Hippocampal formation (tissue), 2 donors: ENCODE measurements around the gene SCN9A.

Experiments
- DNase-seq, 2 donors: peaks; one replicate each; lab custom pipeline; 2025; lab: John Stamatoyannopoulos, UW

SCN9A gene

GRCh38 chr2:166173263-166173662 lies 202.5 kb downstream of the SCN9A start:
- DNase-seq = no peak

GRCh38 chr2:166171216-166171615 lies 204.5 kb downstream of the SCN9A start:
- no peak for DNase-seq

DNA sequence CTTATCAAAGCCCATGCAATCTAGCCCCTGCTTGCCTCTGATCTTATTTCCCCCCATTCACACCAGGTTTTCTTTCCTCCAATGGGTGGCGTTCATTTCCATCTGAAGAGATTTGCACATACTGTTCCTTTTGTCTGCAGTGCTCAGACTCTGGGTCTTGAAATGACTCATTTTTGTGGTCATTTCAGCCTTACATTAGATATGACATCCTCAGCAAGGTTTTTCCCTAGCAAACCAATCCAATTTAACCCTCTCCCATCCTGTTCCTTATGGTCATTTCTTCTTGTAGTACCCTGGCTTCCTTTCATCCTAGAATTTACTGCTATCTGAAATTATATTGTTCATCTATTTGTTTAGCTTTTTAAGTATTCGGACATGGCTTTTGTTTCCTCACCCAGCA lies 205.4 kb downstream of the SCN9A start:
- no peak for DNase-seq

GRCh38 chr2:166167449-166167848 lies 208.3 kb downstream of the SCN9A start:
- no peak for DNase-seq

DNA sequence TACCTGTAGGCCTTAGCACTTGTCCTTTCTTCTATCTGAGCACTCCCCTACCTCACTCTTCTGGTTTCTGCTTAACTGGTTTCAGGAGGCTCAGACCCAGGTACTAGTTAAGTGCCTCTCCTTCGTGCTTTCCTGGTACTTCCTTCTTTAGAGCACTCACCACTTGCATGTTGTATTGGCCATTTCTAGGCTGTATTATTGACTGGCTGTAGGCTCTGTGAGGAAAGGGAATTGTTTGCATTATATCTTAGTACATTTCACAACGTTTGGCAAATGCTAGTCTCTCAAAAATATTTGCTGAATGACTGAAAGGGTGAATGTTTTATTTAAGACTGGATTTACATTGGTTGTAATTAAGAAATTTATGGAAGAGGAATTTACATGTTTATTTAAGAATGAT lies 212.0 kb downstream of the SCN9A start:
- no peak for DNase-seq

GRCh38 chr2:166158546-166158945 lies 217.2 kb downstream of the SCN9A start:
- no peak for DNase-seq

GRCh38 chr2:166157578-166157977 lies 218.2 kb downstream of the SCN9A start:
- no peak for DNase-seq

DNA sequence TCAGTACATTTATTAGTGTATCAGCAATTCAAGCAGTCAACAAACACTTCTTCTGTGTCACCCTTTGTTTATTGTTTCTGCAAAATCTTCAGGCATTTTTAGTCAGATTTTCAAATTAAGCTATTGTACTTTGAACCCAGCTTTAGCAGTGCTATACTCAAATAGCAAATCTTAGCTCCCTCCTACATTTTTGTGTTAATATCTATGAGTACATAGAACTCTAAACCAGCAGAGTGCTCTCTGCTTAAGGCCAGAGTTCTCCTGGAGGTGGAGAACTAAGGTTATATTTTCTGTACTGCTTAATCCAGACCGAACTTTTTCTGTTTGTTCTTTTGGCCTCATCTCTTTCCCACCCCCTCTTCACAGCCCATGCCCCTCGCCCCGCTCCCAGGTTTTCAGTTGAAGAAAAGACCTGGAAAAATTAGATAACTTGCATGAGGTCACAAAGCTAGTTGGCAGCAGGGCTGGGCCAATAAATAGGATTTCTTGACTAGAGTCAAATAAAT lies 218.7 kb downstream of the SCN9A start:
- no peak for DNase-seq

DNA sequence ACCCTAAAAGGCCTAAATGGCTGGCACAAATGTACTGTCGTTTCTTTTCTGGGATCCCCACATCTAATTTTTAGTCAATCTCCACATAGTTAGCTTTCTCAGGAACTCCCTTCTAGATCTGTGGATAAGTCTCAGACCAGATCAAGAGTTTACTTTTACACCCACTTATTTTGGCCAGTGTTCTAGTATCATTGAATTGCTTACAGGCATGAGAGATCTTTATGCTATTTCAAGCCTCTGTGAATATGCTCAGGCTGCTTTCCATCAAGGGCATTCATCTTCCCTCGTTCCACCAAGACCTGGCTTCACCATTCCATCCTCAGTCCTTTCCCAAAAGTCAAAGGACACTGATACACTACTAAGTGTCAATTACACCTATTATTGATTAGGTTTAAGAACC lies 220.2 kb downstream of the SCN9A start:
- DNase-seq = no peak

DNA sequence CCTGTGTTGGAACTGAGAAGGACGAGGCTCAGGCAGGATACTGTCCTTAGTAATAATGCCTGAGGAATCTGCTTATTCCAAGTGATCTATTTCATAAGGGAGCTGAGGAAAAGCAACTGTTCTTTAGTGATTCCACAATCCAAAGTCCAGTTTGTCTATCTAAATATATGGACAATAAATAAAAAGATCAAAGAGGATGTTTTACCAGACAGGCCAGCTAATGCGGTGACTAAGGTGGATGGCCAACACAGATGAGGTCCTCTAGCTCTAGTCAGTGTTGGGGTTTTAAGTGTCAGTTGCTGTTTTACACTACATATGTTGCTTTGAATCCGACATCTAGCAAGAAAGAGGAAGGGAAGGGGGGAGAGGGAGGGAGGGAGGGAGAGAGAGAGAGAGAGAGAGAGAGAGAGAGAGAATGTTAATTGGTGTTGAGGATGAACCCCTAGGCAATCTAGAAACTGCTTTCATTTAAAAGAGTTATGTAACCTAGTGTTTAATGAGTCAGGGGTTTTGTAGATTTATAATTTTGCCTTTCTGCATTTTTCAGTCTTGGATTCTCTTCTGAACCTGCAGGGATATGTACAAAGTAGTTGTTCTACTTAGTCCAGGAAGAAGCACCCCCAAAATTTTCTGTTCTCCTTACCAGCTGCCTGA lies 220.9 kb downstream of the SCN9A start:
- no peak for DNase-seq

- DNase-seq = no peak
Observed at GRCh38 chr2:166152064-166152463, 223.7 kb downstream of the SCN9A start.

DNA sequence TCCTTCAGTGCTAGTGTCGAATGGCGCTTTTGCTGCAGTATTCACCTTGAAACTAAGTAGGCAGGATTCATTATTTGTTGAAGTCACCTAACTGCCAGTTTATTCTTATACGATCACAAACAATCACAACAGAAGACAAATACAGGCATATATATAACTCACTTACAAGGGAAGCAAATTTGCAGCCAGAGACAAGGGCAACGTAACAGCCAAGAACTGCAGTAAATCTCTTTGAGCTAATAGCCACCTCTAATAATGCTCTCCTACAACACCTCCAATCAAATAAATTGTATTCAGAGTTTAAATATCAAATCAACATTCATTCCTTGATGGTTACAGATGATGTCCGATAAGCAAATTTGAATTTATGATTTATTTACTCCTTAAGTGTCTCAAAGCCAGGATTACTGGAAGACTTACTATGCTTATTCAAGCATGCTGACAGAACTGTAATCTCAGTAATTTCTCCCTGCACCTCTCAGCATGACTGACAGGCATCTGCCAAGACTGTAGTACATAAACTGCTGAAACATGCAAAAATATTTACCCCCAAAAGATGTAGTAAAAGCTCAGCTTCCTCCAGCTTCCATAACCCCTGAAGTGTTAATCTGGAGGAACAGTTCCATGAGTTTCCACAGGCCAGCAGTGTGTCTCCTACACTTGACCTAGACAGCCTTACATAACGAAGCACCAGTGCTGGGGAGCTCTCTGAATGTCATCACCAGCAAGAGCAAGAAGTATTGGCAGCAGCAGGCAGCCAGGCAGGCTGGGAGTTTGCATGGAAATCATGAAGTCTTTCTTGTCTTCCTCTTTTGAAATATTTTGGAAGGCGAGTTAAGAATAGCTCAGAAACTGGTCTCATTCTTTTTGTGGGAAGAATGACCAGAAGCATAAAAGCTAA lies 227.0 kb downstream of the SCN9A start:
- no peak for DNase-seq

DNA sequence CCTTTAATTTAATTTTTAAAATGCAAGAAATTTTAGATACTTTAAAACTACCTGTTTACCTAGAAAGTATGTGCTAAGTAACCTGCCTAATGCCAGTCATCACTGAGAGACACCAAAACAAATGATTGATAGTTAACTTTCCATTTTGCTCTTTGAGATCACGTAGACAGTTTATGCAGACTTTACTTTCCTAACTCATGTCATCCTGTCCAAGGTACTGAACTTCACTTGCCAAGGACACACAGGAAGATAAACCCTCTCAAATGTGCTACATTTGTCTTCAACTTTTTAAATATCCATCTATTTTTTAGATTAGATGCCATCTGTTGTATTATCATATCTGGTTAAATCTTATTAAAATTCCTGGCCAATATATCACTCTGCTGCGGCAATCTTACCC lies 227.9 kb downstream of the SCN9A start:
- DNase-seq = no peak
